ENCODE data around the gene CASD1.
A peak's percentile ranks its signal among the peaks of the same experiment; 100 is the strongest.

CASD1 gene

GRCh38 chr7:94509264-94509886 is at the start of gene CASD1:
TSS of gene CASD1 (plus strand) at chr7:94509809. CDS start at chr7:94510085, 276 bp downstream.
- DNase-seq, result peak; percentile 62

- no peak for DNase-seq
Observed at GRCh38 chr7:94466516-94466915, 43.1 kb upstream of the CASD1 start.

- DNase-seq, result no peak
Observed at GRCh38 chr7:94471604-94472003, 38.0 kb upstream of the CASD1 start.

GRCh38 chr7:94472608-94473007 is 37.0 kb upstream of the CASD1 start:
- no peak for DNase-seq

- no peak for DNase-seq
Observed at GRCh38 chr7:94476251-94476840, 33.3 kb upstream of the CASD1 start.

- DNase-seq, result no peak
Observed at GRCh38 chr7:94477878-94478277, 31.7 kb upstream of the CASD1 start.

GRCh38 chr7:94478648-94479214 is 30.9 kb upstream of the CASD1 start:
- no peak for DNase-seq

- no peak for DNase-seq
Observed at GRCh38 chr7:94481279-94481678, 28.3 kb upstream of the CASD1 start.

GRCh38 chr7:94482796-94483195 is 26.8 kb upstream of the CASD1 start:
- DNase-seq, result no peak

- no peak for DNase-seq
Observed at GRCh38 chr7:94483843-94484242, 25.8 kb upstream of the CASD1 start.

- peak; percentile 5 for DNase-seq
Observed at GRCh38 chr7:94486216-94486615, 23.4 kb upstream of the CASD1 start.

GRCh38 chr7:94491410-94491809 is 18.2 kb upstream of the CASD1 start:
- DNase-seq, result no peak

GRCh38 chr7:94492601-94493000 is 17.0 kb upstream of the CASD1 start:
- DNase-seq, result no peak

- no peak for DNase-seq
Observed at GRCh38 chr7:94497874-94498670, 11.5 kb upstream of the CASD1 start.

- no peak for DNase-seq
Observed at GRCh38 chr7:94498918-94499317, 10.7 kb upstream of the CASD1 start.

GRCh38 chr7:94507462-94507861 is 2.1 kb upstream of the CASD1 start:
- no peak for DNase-seq

- DNase-seq, result no peak
Observed at GRCh38 chr7:94507962-94508361, 1.6 kb upstream of the CASD1 start.

GRCh38 chr7:94509887-94510581 is 425 bp downstream of the CASD1 start:
- DNase-seq, result peak; percentile 68

- peak; percentile 61 for DNase-seq
Observed at GRCh38 chr7:94510582-94511496, 1.2 kb downstream of the CASD1 start.

GRCh38 chr7:94511718-94512117 is 2.1 kb downstream of the CASD1 start:
- no peak for DNase-seq

- DNase-seq, result no peak
Observed at GRCh38 chr7:94512735-94513564, 3.3 kb downstream of the CASD1 start.
